Activated CD8-positive, alpha-beta memory T cell treated with anti-CD3 and anti-CD28 coated beads for 48 hours (primary cell): ENCODE results near the gene MAFG.
"Not testable (repeated sequence)": the region's sequence is repeated elsewhere in the genome, so short reads cannot be mapped to it uniquely, and the experiment has no call there.

Experiments used
- DNase-seq, 3 experiments: peaks; one replicate each; pipeline ENCODE4 v3.0.0-alpha.2; 2020; ENCODE audit warnings: low read depth in 2 of 3, low spot score in 2 of 3

MAFG gene

DNA sequence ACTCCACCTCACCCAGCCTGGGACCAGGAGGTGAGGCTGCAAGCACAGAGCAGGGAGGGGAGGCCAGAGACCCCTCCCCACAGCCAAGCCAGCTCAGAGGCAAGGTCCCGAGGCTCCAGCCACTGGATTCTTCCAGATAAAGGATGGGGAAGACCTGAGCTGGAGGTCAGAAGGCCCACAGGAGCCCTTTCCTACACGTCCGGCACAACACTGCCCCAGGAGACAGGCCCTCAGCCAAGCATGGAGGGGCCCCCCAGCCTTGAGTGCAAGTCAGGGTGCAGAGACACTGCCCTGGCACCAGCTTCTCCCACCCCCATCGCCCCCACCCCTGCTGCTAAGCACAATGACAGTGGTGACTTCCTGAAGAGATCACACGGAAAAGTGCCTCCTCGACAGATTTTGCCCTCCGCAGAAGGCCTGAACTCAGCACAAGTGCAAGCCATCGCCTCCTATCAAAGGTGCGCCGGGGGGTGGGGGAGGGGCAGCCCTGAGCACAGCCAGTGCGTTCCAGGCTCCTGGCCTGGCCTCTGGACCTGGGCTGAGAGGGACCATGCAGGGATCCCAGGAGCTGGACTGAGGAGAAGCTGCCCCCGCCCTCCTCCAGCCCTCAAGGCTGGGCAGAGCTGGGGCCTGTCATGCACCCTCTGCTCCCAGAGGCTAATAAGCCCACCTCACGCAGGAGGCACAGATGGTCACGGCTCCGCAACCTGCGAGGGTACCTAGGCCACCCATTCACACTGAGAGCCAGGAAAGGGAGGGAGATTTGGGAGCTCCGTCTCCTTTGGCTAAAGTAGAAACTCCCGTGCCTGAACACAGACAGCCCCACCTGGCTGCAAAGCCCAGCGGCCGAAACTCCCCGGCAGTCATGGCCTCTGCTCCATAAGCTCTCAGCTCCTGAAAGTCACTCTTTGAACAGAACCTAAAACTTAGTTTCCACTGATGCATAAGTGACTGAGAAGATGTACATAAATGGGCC is 2.7 kb downstream of the MAFG start:
- no peak for DNase-seq

DNA sequence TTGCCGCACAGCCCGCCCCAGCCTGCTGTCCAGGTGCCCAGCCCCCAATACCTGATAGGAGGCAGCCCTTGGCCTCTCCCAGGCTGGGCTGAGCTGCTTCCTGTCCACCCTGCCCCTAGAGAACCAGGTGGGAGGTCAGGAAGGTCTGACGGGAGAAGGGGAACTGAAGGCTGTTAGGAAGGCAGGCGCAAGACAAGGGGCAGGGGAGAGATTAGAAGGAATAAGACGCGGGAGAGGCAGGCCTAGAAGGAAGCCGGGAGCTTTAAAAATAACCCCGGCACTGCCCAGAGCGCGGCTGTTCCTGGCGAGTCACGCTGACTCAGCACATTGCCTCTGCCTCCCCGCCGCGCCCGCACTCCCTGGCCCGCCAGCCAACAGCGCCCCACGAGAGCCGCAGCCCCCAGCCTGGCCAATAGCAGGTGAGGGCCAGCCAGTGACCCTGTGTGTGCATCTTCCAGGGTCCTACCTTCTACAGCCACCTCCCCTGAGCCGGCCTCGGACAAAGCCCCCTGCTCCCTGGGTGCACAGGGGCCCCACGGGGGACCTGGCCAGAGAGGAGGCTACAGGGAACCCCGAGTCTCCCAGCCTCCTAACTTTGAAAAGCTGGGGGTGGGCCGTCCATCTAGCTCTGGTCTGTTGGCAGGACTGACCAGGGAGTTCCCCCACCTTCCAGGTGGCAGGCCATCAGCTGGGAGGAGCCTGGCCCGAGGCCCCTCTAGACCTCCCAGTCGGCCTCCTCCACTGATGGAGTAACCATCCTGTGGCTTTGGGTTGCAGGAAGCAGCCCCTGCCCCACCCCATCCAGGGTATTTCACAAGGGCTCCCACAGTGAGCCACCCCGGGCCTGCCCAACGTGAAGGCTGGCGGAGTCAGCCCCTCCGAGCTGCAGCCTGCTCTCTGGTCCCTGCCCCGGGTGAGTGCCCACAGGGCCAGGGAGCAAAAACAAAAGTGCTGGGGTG is 4.0 kb downstream of the MAFG start:
- no peak for DNase-seq

DNA sequence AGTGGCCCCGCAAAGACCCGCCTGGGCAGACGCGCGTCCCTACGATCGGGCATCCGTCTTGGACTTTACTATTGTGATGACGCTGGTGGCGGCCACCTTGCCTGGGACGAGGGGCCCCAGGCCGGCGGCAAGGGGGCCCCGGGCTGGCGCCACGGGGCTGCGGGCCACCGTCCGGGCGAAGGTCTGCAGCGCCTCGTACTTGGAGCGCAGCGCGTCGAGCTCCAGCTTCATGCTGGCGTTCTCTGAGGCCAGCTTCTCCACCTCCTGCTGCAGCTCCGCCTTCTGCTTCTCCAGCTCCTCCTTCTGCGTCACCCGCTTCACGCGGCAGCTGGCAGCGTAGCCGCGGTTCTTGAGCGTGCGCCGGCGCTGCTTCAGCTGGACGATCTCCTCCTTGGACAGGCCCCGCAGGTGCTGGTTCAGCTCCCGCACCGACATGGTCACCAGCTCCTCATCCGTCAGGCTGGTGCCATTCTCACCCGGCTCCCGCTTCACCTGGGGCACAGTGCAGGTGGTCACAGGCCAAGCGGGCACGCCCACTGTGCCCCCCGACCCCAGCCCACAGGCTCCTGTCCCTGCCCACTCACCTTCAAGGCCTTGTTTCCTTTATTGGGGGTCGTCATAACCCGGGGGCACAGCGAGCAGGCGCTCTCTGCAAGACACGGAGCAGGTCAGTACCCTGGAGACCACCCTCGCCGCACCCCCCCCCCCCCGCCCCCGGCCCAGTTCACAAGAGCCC is 4.8 kb downstream of the MAFG start:
- no peak for DNase-seq

DNA sequence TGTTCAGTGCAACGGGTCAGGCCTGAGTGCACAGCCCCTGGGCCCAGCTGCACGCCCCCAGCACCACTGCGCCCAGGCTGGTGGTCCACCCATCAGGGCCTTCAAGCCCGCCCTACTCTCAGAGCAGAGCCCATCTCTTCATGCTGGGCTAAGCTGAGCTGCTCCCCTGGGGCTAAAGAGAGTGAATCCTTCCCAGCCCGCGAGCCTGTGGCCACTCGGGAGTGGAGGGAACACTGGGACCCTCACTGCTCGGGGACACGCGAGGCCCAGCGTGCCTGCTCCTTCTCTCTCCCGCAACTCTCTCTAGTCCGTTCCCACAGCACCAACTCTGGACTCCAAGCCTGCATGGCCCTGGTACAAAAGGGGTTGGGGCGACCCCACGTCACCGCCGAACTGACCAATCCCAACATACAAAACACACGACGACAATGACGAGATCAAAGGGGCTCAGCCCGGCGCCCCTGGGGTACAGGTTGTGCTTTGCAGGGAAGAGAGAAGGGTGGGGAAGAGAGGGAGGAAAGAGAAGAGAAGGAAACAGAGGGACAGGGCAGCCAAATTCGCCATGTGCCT is 5.5 kb downstream of the MAFG start:
- DNase-seq = no peak

DNA sequence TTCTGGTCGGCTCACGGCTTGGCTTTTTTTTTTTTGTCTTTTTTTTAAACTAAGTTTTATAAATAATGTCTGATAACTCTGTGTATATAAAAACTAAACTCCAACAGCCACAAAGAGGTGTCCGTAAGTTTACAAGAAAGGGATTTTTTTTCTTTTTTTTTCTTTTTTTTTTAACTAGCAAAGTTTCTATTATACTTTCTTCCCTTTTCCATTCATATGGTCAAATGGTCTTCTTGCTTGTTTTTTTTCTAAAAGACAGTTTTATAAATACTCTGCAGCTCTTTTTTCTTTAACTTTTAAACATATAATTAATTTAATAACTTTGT is 6.0 kb downstream of the MAFG start:
- DNase-seq = no peak

DNA sequence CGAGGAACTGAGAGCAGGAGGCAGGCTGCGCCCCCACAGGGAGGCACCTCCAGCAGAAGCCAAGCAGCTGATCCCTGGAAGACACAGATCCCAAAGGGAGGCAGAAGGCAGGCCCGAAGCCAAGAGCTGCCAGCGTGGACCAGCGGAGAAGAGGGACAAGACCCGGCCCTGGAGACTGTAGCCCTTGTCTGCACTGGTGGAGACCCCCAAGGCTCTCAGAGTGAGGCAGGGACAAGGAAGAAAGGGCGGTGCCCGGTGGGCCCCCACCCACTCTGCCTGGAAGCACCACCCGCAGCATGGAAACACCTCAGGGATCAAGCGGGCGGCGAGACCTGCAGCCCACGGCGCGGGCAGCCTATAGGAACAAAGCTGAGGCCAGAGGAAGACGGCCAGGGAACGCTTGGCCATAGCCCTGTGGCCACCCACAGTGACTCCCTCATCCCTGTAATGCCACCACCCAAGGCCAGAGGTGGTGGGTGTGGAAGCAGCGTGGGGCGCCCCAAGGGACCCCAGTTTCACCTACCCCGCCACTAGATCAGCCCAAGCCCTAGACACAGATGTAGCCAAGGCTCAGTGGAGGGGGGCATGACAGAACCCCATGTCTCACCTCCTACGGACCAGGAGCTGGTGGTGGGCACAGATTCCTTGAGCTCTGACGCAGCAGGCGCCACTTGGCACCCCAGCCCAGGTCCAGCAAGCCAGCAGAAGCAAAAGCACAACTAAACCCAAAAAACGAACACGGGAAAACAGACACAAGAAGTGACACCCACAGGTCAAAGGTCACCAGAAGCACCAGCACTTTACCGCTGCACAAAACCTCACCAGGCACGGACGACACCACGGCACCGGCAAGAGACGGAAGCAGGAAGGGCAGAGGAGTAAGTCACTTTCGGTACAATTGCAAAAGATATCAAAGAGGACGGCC is 6.7 kb downstream of the MAFG start:
- no peak for DNase-seq

DNA sequence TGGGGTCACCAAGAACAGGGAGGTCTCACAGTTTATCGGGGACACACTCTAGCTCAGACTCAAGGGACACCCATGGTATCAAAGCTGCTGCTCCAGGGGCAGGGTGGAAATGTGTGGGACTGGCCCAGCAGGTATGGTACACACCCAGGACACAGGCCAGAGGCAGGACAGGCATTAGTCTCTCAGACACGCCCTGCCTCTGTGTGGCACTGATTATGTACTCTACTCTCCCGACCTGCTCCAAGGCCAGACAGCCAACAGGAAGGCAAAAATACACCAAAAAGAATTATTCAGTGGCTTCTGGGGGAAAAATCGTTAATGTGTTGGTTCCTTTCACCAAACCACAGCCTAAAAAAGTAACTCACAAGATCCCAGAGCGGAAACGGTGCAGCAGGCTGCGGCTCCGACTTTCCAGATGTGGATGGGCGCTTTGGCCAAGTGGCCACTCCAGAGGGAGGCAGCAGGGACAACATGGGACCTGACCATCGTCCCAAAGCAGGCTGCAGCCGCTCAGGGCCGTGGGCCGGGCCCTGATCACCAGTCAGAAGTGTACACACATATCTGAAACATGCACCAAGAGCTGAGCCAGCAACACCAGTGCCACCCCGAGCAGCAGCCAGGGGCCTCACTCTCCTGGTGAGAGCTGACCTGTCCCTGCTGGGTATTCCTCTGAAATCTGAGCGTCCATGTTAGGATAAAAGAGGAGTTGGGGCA is 8.5 kb downstream of the MAFG start:
- no peak for DNase-seq

DNA sequence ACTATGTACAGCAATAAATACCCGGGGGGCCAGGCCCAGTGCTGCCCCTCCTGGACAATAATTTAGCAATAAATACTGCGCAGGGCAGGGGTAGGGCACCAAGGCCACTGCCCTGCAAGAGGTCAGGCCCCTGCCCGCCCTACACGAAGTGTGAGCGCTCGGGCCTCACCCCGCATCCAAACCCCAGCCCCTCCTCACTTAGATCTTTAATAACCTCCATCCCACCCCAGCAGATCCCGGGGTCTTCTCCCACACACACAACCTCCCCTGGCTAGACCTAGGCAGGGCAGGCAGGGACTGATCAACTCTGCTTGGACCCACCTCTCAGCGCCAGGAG is 9.2 kb downstream of the MAFG start:
- DNase-seq = not testable (repeated sequence)

DNA sequence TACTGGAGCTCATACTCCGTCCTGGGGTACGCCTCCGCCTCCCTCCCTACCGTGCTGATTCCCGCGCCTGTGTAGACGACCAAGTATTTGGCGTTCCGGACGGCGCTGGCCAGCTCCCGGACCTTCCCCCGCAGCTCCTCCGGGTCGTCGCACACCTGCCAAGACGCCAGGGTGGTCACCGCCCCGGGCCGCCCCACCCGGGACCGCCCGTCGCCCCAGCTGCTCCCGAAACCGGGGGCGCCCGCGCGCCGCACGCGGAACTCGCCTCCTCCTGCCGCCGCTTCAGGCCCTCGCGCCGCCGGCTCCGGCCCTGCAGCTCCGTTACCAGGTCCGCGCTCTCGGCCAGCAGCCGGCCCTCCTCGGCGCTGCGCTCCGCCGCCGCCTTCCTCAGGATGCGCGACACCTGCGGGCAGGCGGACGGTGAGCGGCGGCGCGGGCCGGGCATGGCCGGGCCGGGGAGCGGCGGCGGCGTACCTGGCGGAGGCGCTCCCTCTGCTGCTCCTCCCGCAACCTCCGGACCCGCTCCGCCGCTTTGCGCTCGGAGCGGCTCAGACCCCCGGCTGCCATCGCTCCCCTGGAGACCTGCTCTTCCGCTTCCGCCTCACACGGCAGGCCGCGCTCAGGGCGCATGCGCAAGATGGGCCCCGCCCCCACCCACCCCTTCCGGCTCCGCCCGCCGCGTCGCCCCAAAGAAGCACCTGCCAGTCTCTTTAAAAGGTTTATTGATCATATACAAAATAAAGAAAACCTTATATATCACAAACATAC is 9.8 kb downstream of the MAFG start, which contains the start of gene SIRT7:
SIRT7 (minus strand) TSS at position 612 of the 768 bp plus-strand sequence; CDS start at position 567, 45 bp downstream.
- DNase-seq = peak; percentile 56 to 77 (median 63)

DNA sequence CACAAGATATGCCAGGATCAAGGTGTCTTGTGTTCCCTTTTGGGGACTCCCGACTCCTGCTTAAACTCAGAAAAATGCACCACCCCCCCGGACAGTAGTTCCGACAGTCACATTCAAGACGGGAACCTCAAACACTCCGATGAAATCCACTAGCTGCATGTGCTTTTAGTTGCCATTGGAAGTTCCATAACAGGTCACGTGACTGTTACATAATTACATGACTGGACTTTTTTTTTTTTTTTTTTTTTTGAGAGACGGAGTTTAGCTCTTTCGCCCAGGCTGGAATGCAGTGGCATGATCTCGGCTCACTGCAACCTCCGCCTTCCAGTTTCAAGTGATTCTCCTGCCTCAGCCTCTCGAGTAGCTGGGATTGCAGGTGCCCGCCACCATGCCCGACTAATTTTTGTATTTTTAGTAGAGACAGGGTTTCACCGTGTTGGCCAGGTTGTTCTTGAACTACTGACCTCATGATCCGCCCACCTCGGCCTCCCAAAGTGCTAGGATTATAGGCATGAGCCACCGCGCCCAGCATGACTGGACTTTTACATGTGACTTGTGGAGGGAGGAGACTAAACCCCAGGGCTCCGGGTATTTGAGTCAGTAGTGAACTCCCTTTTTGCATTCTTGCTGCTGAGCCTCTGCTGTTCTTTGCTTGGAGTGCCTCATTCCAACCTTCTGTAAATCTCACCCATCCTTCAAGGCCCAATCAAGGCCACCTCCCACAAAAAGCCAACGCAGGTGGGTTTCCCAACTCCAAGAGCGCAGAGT is 11.1 kb downstream of the MAFG start:
- no peak for DNase-seq

DNA sequence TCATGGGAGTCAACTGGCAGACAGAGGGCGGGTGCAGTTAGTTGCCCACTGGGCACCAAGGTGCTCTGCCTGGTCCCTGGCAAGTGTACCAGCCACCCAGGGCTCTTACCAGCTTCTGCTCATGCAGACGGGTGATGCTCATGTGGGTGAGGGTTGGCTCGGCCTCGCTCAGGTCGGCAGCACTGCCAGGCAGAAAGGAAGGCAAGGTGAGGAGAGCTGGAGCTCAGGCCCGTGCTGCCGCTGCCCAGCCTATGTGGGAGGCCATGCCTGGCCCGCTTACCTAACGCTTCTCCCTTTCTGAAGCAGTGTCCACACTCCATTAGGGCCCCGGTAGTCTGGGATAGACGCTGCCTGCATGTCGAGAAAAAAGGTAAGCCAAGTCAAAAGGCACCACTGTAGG is 12.2 kb downstream of the MAFG start:
- DNase-seq = no peak

DNA sequence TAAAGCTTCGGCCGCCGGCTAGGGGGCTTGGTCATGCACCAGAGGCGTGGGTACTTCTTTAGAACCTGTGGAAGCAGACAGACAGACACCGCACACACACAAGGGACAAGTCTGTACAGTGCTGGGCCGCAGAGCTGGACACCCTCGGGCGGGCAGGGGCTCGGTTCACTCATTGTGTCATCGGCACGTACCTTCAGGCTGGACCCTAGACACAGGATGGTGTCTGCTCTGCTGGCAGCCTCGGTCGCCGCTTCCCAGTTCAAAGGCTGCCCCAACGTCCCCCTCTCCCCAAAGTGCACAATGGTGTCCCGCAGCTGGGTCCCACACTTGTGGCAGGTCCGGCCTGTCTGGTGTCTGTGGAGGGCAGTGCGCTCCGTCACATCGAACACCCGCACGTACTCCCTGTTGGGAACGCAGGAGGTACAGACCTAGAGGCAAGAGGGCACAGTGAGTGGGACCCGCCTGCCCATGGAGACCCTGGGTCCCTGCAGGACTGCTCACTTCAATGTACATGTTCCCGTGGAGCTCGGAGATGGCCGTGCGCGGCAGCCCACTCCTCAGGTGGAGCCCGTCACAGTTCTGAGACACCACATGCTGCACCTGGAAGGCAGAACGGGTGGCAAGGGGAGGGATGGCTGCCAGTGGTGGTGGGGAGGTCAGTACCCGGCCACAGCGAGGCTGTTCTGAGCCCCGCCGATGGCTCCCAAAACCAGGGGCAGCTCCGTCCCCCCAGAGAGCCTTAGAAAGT is 13.3 kb downstream of the MAFG start:
- no peak for DNase-seq

DNA sequence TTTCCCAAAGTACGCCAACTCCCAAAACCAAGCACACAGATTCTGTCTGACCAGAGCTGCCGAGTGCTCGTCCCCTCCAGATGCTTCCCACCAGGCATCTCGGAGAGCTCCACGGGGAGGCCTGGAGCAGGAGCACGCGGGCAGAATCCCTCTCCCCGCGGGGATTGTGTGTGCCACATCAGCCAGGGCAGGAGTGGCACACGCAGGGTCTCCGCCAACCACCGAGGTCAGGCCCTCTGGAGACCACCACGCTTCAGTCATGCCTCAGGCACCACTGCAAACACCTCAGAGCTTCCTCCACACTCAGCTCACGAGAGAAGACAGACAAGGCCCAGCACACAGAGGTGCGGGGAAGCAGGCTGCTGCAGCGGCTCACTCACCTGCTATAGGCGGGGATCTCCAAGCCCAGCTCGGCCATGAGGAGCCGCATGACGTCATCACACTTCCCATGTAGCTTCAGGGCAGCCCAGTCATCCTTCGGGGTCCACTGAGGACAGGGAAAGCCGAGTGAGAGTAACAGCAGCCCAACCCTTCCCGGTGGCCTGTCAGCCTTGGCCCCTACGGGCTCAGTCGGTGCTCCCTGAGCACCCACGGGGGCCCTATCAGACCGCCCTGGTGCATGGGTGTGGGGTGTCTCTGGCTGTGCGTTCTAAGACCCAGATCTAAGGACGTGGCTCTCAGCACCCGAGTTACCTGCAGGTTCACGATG is 14.0 kb downstream of the MAFG start:
- DNase-seq = no peak

DNA sequence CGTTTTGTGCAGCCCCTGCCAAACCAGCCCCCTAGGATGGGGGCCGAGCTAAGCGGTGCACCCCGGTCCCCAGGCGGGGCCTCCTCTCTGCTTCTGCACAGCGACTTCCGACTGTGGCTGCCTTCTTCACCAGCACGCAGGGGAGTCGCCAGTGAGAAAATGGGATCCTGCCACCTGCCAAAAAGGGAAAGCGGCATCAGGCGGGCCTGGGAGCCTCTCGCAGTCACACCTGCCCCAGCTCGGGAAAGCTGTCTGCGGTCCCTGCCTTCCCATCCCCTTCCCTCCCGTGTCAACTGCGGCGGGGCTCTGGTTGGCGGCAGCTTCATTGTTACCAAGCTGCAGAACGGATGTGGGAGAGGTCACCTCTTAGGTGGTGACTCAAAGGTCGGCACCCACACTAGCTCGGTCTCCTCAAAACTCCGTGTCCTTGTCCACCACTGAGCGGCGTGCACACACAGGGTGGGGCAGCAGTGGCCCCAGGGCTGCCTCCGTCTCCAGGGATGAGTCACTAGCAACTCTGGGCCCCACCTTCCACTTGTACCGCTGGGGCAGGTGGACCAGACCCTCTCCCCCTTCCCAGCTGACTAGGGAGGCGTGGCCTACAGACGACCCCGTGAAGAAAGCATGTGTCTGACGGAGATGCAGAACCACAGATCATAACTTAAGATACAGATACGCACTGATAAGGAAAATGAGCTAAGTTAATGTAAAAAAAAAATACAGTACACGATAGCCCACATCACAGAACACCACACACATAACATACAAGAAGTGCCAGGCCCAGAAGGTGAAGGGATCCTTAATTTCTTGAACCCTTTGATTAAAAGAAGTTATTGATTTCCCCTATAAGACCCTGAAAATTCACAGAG is 14.9 kb downstream of the MAFG start:
- no peak for DNase-seq

DNA sequence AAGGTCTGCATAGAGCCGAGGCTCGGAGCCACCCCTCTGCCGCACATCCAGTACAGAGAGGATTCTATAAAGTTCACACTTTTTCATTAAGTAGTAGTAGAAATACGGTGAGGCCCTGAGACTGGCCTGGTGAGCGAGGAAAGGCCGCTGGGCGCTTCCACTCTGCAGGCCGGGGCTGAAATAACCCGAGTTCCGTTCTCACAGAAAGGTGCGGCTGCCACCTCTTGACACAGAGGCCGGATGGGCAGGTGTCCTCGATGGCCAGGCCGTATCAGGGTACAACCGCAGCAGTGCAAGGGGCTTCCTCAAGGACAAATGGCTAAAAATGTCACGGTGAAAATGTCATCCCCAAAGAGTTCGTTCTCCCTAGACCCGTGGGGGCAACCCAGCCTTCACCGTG is 15.6 kb downstream of the MAFG start:
- no peak for DNase-seq
